ENCODE measurements around the gene CDH1. TPM values are rescaled to one million over a fixed set of nuclear protein-coding genes. Genes with fewer than 3 reads are reported as not detected.
"Not testable (repeated sequence)": the region's sequence is repeated elsewhere in the genome, so short reads cannot be mapped to it uniquely, and the experiment has no call there.

CDH1 gene
- total RNA-seq, 2 donors from 2014 or later = 0.03 to 0.16 TPM

- DNase-seq (no peak), ATAC-seq (no peak)
- intact Hi-C loops (cut with DNase I) = no loop called here
Measured at GRCh38 chr16:68782198-68783174, 45.4 kb downstream of the CDH1 start.

GRCh38 chr16:68784226-68784625 is 47.1 kb downstream of the CDH1 start:
- DNase-seq (no peak), ATAC-seq (no peak)
- intact Hi-C loops (cut with DNase I) = no loop called here

GRCh38 chr16:68784721-68785120 is 47.6 kb downstream of the CDH1 start:
- intact Hi-C loops (cut with DNase I) = no loop called here
- no peak for ATAC-seq
- no peak for DNase-seq

- intact Hi-C loops (cut with DNase I) = no loop called here
- DNase-seq = no peak
Measured at GRCh38 chr16:68785715-68786114, 48.6 kb downstream of the CDH1 start.

GRCh38 chr16:68786685-68787418 is 49.8 kb downstream of the CDH1 start:
- ATAC-seq (peak in 1 of 2 donors; percentile 27), DNase-seq (no peak)
- intact Hi-C loops (cut with DNase I) = no loop called here

More at GRCh38 chr16:68785715-68786114, 48.6 kb downstream of the CDH1 start:
- no peak for ATAC-seq

GRCh38 chr16:68787419-68787807 is 50.3 kb downstream of the CDH1 start:
- ATAC-seq; intact Hi-C loops (cut with DNase I); DNase-seq: not testable (repeated sequence)

GRCh38 chr16:68790130-68790761 is 53.2 kb downstream of the CDH1 start:
- no peak for DNase-seq
- intact Hi-C loops (cut with DNase I) = no loop called here
- ATAC-seq = no peak

- DNase-seq (no peak), ATAC-seq (no peak)
- intact Hi-C loops (cut with DNase I) = no loop called here
Measured at GRCh38 chr16:68790944-68791343, 53.9 kb downstream of the CDH1 start.

- ATAC-seq = peak in 1 of 2 donors; percentile 38
- intact Hi-C loops (cut with DNase I) = no loop called here
- DNase-seq = no peak
Measured at GRCh38 chr16:68792465-68793324, 55.6 kb downstream of the CDH1 start.

- intact Hi-C loops (cut with DNase I) = no loop called here
- no peak for DNase-seq
- ATAC-seq = no peak
Measured at GRCh38 chr16:68793401-68793857, 56.3 kb downstream of the CDH1 start.

- DNase-seq = no peak
- ATAC-seq = no peak
- intact Hi-C loops (cut with DNase I) = no loop called here
Measured at GRCh38 chr16:68798398-68798797, 61.3 kb downstream of the CDH1 start.

GRCh38 chr16:68800257-68800875 is 63.3 kb downstream of the CDH1 start:
- intact Hi-C loops (cut with DNase I) = loop anchor here in 1 of 2 donors (2.0 kb wide), 1 partner anchor 272 kb away; no protein-coding TSS in a partner anchor
- ATAC-seq (peak; percentile 86 to 92), DNase-seq (peak; percentile 31)

GRCh38 chr16:68802190-68802589 is 65.1 kb downstream of the CDH1 start:
- ATAC-seq (peak; percentile 38 to 93), DNase-seq (no peak)
- intact Hi-C loops (cut with DNase I) = no loop called here

GRCh38 chr16:68806422-68806821 is 69.3 kb downstream of the CDH1 start:
- ATAC-seq (no peak), DNase-seq (no peak)
- intact Hi-C loops (cut with DNase I) = no loop called here

- ATAC-seq = no peak
- DNase-seq = no peak
- intact Hi-C loops (cut with DNase I) = no loop called here
Measured at GRCh38 chr16:68806981-68807380, 69.9 kb downstream of the CDH1 start.

- intact Hi-C loops (cut with DNase I) = no loop called here
- ATAC-seq = no peak
Measured at GRCh38 chr16:68814516-68814915, 77.4 kb downstream of the CDH1 start.

GRCh38 chr16:68823401-68824135 is 86.5 kb downstream of the CDH1 start:
- no peak for ATAC-seq
- intact Hi-C loops (cut with DNase I) = no loop called here

More at GRCh38 chr16:68814516-68814915, 77.4 kb downstream of the CDH1 start:
- DNase-seq = no peak

More at GRCh38 chr16:68823401-68824135, 86.5 kb downstream of the CDH1 start:
- no peak for DNase-seq

All from left cardiac atrium (tissue), 4 donors.